GM18505 (cell line): Measurements from ENCODE around the gene ZNHIT1.

Experiments used
- ATAC-seq: cut with Tn5 transposase; IDR thresholded peaks from one replicate; pipeline ENCODE4 v1.9.1; 2021; ENCODE audit not compliant: unreplicated experiment
- POLR2A ChIP-seq: IDR thresholded peaks from 4 replicates; pipeline ENCODE4 v1.6.1; 2011; ENCODE audit warnings: borderline replicate concordance; ENCODE audit not compliant: insufficient read depth, insufficient read length; ENCODE audit errors: extremely low read depth

ZNHIT1 gene

GRCh38 chr7:101238226-101239182 lies 20.5 kb downstream of the ZNHIT1 start:
- no peak for ATAC-seq
- no peak for TF ChIP-seq POLR2A

GRCh38 chr7:101239191-101239950 lies 21.4 kb downstream of the ZNHIT1 start:
- no peak for TF ChIP-seq POLR2A

GRCh38 chr7:101239951-101240220 lies 21.9 kb downstream of the ZNHIT1 start:
- no peak for ATAC-seq
- no peak for TF ChIP-seq POLR2A

More at GRCh38 chr7:101239191-101239950, 21.4 kb downstream of the ZNHIT1 start:
- ATAC-seq: no peak

GRCh38 chr7:101240226-101241014 lies 22.5 kb downstream of the ZNHIT1 start:
- no peak for TF ChIP-seq POLR2A
- ATAC-seq: no peak

- ATAC-seq: no peak
Measured at GRCh38 chr7:101241015-101241363, 23.0 kb downstream of the ZNHIT1 start.

GRCh38 chr7:101241443-101242349 lies 23.7 kb downstream of the ZNHIT1 start:
- no peak for TF ChIP-seq POLR2A
- ATAC-seq: no peak

More at GRCh38 chr7:101241015-101241363, 23.0 kb downstream of the ZNHIT1 start:
- TF ChIP-seq POLR2A: no peak

GRCh38 chr7:101243646-101244374 lies 25.8 kb downstream of the ZNHIT1 start:
- no peak for TF ChIP-seq POLR2A
- no peak for ATAC-seq

- peak; percentile 86 for TF ChIP-seq POLR2A
- peak; percentile 87 for ATAC-seq
Measured at GRCh38 chr7:101244375-101245146, 26.6 kb downstream of the ZNHIT1 start, which contains the start of gene FIS1. Gene FIS1 (minus strand): TSS chr7:101245081. CDS start chr7:101245004, 77 bp downstream.

- no peak for TF ChIP-seq POLR2A
- ATAC-seq: peak; percentile 0
Measured at GRCh38 chr7:101245147-101245668, 27.2 kb downstream of the ZNHIT1 start.

GRCh38 chr7:101248276-101248675 lies 30.3 kb downstream of the ZNHIT1 start:
- ATAC-seq: no peak
- TF ChIP-seq POLR2A: no peak

- ATAC-seq: no peak
Measured at GRCh38 chr7:101250324-101250723, 32.4 kb downstream of the ZNHIT1 start.

More at GRCh38 chr7:101250324-101250723, 32.4 kb downstream of the ZNHIT1 start:
- no peak for TF ChIP-seq POLR2A
